OCI-LY7 (cell line): ENCODE measurements around the gene PTPA. TPM values are rescaled to one million over a fixed set of nuclear protein-coding genes. Genes with fewer than 3 reads are reported as not detected.

Experiments
- BruUV-seq: library from RNA; stranded (reverse); fragments of 400-500 nt; replicated peaks from 2 replicates; lab custom pipeline; 2021; lab: Mats Ljungman, UMichigan
- CTCF ChIA-PET: fragments of 300-600 bp; sonication (Branson Sonifier 250); formaldehyde crosslinking; loops from one replicate; lab custom pipeline; 2022; ENCODE audit warnings: antibody characterized with exemption; ENCODE audit not compliant: unreplicated experiment; lab: Charles Lee
- POLR2A ChIA-PET: fragments of 300-600 bp; sonication (Branson Sonifier 250); formaldehyde crosslinking; loops from one replicate; lab custom pipeline; 2022; ENCODE audit warnings: antibody characterized with exemption; lab: Charles Lee
- DNase-seq: peaks from one replicate; pipeline ENCODE4 v3.0.0-alpha.2; 2015; ENCODE audit warnings: low spot score
- H2AFZ ChIP-seq: fragments of 200-600 bp; sonication (generic), shearing (Covaris generic); 2 replicates; pipeline ENCODE4 v1.6.1; 2014; ENCODE audit warnings: mild to moderate bottlenecking, antibody characterized with exemption, low read length, moderate library complexity
- H3K27ac ChIP-seq: fragments of 200-600 bp; sonication (generic); 2 replicates; pipeline ENCODE4 v1.5.1; 2014; ENCODE audit warnings: mixed run types, low read depth, mild to moderate bottlenecking, moderate library complexity, low read length, inconsistent platforms; ENCODE audit not compliant: poor library complexity, severe bottlenecking
- H3K36me3 ChIP-seq: fragments of 200-600 bp; sonication (generic); 2 replicates; pipeline ENCODE4 v1.6.1; 2014; ENCODE audit warnings: mild to moderate bottlenecking, antibody characterized with exemption, low read length, moderate library complexity, mixed read lengths; ENCODE audit not compliant: insufficient read depth
- H3K4me1 ChIP-seq: fragments of 200-600 bp; sonication (generic); 2 replicates; pipeline ENCODE4 v1.5.1; 2014; ENCODE audit warnings: mild to moderate bottlenecking, low read length; ENCODE audit not compliant: insufficient read depth, poor library complexity, severe bottlenecking
- H3K4me2 ChIP-seq: fragments of 200-600 bp; sonication (generic); 2 replicates; pipeline ENCODE4 v1.6.1; 2014; ENCODE audit warnings: mild to moderate bottlenecking, low read length
- H3K4me3 ChIP-seq: fragments of 200-600 bp; sonication (generic); 2 replicates; pipeline ENCODE4 v1.5.1; 2014; ENCODE audit warnings: mild to moderate bottlenecking, low read depth, low read length; ENCODE audit not compliant: poor library complexity, severe bottlenecking
- H3K79me2 ChIP-seq: fragments of 200-600 bp; sonication (generic); 2 replicates; pipeline ENCODE4 v1.6.1; 2016; ENCODE audit warnings: low read depth, mild to moderate bottlenecking, low read length, moderate library complexity, mixed read lengths; ENCODE audit not compliant: insufficient read depth
- H3K9me2 ChIP-seq: fragments of 200-600 bp; sonication (generic); 2 replicates; pipeline ENCODE4 v1.6.1; 2016; ENCODE audit warnings: mild to moderate bottlenecking, low read length, mixed read lengths; ENCODE audit not compliant: insufficient read depth
- H3K9me3 ChIP-seq: fragments of 200-600 bp; sonication (generic); 2 replicates; pipeline ENCODE4 v1.6.1; 2014; ENCODE audit warnings: mild to moderate bottlenecking, mixed run types, low read length, mixed read lengths
- H4K20me1 ChIP-seq: fragments of 200-600 bp; sonication (generic); 2 replicates; pipeline ENCODE4 v1.6.1; 2014; ENCODE audit warnings: mild to moderate bottlenecking, antibody characterized with exemption, low read length, moderate library complexity, mixed read lengths; ENCODE audit not compliant: insufficient read depth
- CTCF ChIP-seq: fragments of 200-600 bp; sonication (generic); conservative IDR thresholded peaks from 2 replicates; pipeline ENCODE4 v1.5.1; 2014; ENCODE audit warnings: mild to moderate bottlenecking, antibody characterized with exemption, low read length, moderate library complexity, mixed read lengths
- EZH2phosphoT487 ChIP-seq: fragments of 200-600 bp; sonication (generic); IDR thresholded peaks from 2 replicates; pipeline ENCODE4 v1.6.1; 2018; ENCODE audit warnings: low read depth, borderline replicate concordance, mild to moderate bottlenecking, mixed run types, antibody characterized with exemption, low read length, moderate library complexity, mixed read lengths
- intact Hi-C: fragments of 100-400 bp; cut with micrococcal nuclease; formaldehyde crosslinking; loops from one replicate; pipeline ENCODE4 v1.10.0; 2022; ENCODE audit not compliant: unreplicated experiment
- total RNA-seq, 2 experiments: library from RNA; depleted of rRNA in 1 of 2; stranded (reverse); fragments of >200 nt in 1 of 2; shearing (Covaris generic) in 1 of 2; gene quantifications; 2 replicates each; pipeline ENCODE4 v1.2.3, GENCODE V29; 2014 to 2022

Gene PTPA
- total RNA-seq, 2 experiments from 2014 or later = 106 to 111 TPM

GRCh38 chr9:129077236-129077635, 34.0 kb upstream of the PTPA start:
- Histone ChIP-seq H3K79me2 (peaks cover 8% of the 10 kb centered on the region; the same call in 1 of the 2 replicates), H3K4me2 (no peak overlapping the region), H3K9me3 (no peaks in the 10 kb centered on the region), H3K9me2 (no peaks in the 10 kb centered on the region), H4K20me1 (no peaks in the 10 kb centered on the region), H3K4me1 (peaks cover 11% of the 10 kb centered on the region), H3K36me3 (no peaks in the 10 kb centered on the region), H2AFZ (no peak overlapping the region), H3K4me3 (no peak overlapping the region), H3K27ac (no peak overlapping the region)
- intact Hi-C loops = no loop called here
- DNase-seq = no peak
- no TSS peak for BruUV-seq
- TF ChIP-seq CTCF (no peak), EZH2phosphoT487 (no peak)
- ChIA-PET POLR2A (no interaction called here), CTCF (no interaction called here)

GRCh38 chr9:129078691-129079503, 32.3 kb upstream of the PTPA start:
- POLR2A ChIA-PET = no interaction called here
- H3K9me2 ChIP-seq = no peaks in the 10 kb centered on the region
- H3K4me2 ChIP-seq = peak overlapping the region; percentile 12; the same call in 1 of the 2 replicates
- no peaks in the 10 kb centered on the region for H3K36me3 ChIP-seq
- peaks cover 9% of the 10 kb centered on the region; the same call in 1 of the 2 replicates for H3K79me2 ChIP-seq
- CTCF ChIA-PET = no interaction called here
- no peak overlapping the region for H3K27ac ChIP-seq
- no peaks in the 10 kb centered on the region for H3K9me3 ChIP-seq
- H2AFZ ChIP-seq = no peak overlapping the region
- no TSS peak for BruUV-seq
- no peak for DNase-seq
- H3K4me3 ChIP-seq = no peak overlapping the region
- no peaks in the 10 kb centered on the region for H4K20me1 ChIP-seq
- intact Hi-C loops = no loop called here
- H3K4me1 ChIP-seq = peaks cover 16% of the 10 kb centered on the region
- no peak for TF ChIP-seq CTCF
- TF ChIP-seq EZH2phosphoT487 = no peak

- Histone ChIP-seq H4K20me1 (no peaks in the 10 kb centered on the region), H3K4me3 (peak overlapping the region; percentile 77), H2AFZ (peak overlapping the region; percentile 83; the same call in 1 of the 2 replicates), H3K9me2 (no peaks in the 10 kb centered on the region), H3K27ac (no peak overlapping the region), H3K9me3 (no peaks in the 10 kb centered on the region), H3K4me1 (peaks cover 16% of the 10 kb centered on the region), H3K4me2 (peak overlapping the region; percentile 87), H3K79me2 (peaks cover 9% of the 10 kb centered on the region; the same call in 1 of the 2 replicates), H3K36me3 (peaks cover under 1% of the 10 kb centered on the region; the same call in 1 of the 2 replicates)
- intact Hi-C loops = loop anchor here (2.0 kb wide), 1 partner anchor 31 kb away; the partner anchor contains the start of genes CRAT and PTPA
- BruUV-seq = no TSS peak
- ChIA-PET POLR2A (interaction anchor here (1.0 kb wide), 1 partner anchor 44 kb away, joined by 3 read pairs; no protein-coding TSS in a partner anchor), CTCF (interaction anchor here (1.1 kb wide), 1 partner anchor 52 kb away, joined by 3 read pairs; no protein-coding TSS in a partner anchor)
- TF ChIP-seq EZH2phosphoT487 (no peak), CTCF (no peak)
- no peak for DNase-seq
These were observed 31.4 kb upstream of the PTPA start for GRCh38 chr9:129079829-129080228.
